A673 (cell line): ENCODE data around the gene AKAP8. TPM values are rescaled to one million over a fixed set of nuclear protein-coding genes. Genes with fewer than 3 reads are reported as not detected.

Experiments
- BruUV-seq: library from RNA; stranded (reverse); fragments of 400-500 nt; replicated peaks from 2 replicates; lab custom pipeline; 2021; lab: Mats Ljungman, UMichigan
- CTCF ChIA-PET: fragments of 300-600 bp; sonication (Branson Sonifier 250); formaldehyde crosslinking; loops from one replicate; lab custom pipeline; 2022; ENCODE audit warnings: antibody characterized with exemption; lab: Charles Lee
- POLR2A ChIA-PET: fragments of 300-600 bp; sonication (Branson Sonifier 250); formaldehyde crosslinking; loops from one replicate; lab custom pipeline; 2022; ENCODE audit warnings: antibody characterized with exemption; ENCODE audit not compliant: low non-redundant PET; lab: Charles Lee
- DNase-seq: peaks from one replicate; pipeline ENCODE4 v3.0.0-alpha.2; 2015; ENCODE audit warnings: low spot score
- H3K27ac ChIP-seq: fragments of 200-600 bp; sonication (generic); 2 replicates; pipeline ENCODE4 v1.5.1; 2016; ENCODE audit warnings: mixed run types, low read depth, mild to moderate bottlenecking, mixed read lengths, antibody characterized with exemption, low read length; ENCODE audit not compliant: poor library complexity, severe bottlenecking
- H3K27me3 ChIP-seq: fragments of 200-600 bp; sonication (generic); replicated peaks from 2 replicates; pipeline ENCODE4 v1.6.1; 2017; ENCODE audit warnings: mixed run types, low read depth, mild to moderate bottlenecking, mixed read lengths, antibody characterized with exemption, low read length; ENCODE audit not compliant: insufficient read depth, poor library complexity
- H3K36me3 ChIP-seq: fragments of 200-600 bp; sonication (generic); 2 replicates; pipeline ENCODE4 v1.6.1; 2016; ENCODE audit warnings: mixed run types, mild to moderate bottlenecking, mixed read lengths, antibody characterized with exemption, low read length; ENCODE audit not compliant: insufficient read depth, poor library complexity, severe bottlenecking
- H3K4me1 ChIP-seq: fragments of 200-600 bp; sonication (generic); 2 replicates; pipeline ENCODE4 v1.6.1; 2017; ENCODE audit warnings: mixed run types, mild to moderate bottlenecking, mixed read lengths, antibody characterized with exemption, low read length; ENCODE audit not compliant: insufficient read depth, poor library complexity, severe bottlenecking
- H3K4me3 ChIP-seq: fragments of 200-600 bp; sonication (generic); 2 replicates; pipeline ENCODE4 v1.5.1; 2016; ENCODE audit warnings: low read depth, mixed run types, mild to moderate bottlenecking, mixed read lengths, low read length; ENCODE audit not compliant: poor library complexity, severe bottlenecking
- H3K9me3 ChIP-seq: fragments of 200-600 bp; sonication (generic); 2 replicates; pipeline ENCODE4 v1.6.1; 2016; ENCODE audit warnings: mixed run types, low read depth, mild to moderate bottlenecking, mixed read lengths, antibody characterized with exemption, low read length; ENCODE audit not compliant: poor library complexity, severe bottlenecking
- EZH2 ChIP-seq: fragments of 200-600 bp; sonication (generic); IDR thresholded peaks from 2 replicates; pipeline ENCODE4 v1.6.1; 2017; ENCODE audit warnings: borderline replicate concordance, low read depth, mild to moderate bottlenecking, mixed read lengths, antibody characterized with exemption, low read length; ENCODE audit not compliant: poor library complexity, severe bottlenecking
- intact Hi-C: fragments of 100-400 bp; cut with micrococcal nuclease; formaldehyde crosslinking; loops from one replicate; pipeline ENCODE4 v1.10.0; 2022; ENCODE audit not compliant: unreplicated experiment
- total RNA-seq: library from RNA; stranded (reverse); gene quantifications from 2 replicates; pipeline ENCODE4 v1.2.3, GENCODE V29; 2021
- TF ChIP-seq, protein P1 (sequence below): fragments of 300-800, 200-600 bp; sonication (generic); conservative IDR thresholded peaks from 2 replicates; pipeline ENCODE4 v1.5.1; 2017; ENCODE audit warnings: low read depth, mild to moderate bottlenecking, antibody characterized with exemption, low read length, moderate library complexity, mixed read lengths

The AKAP8 gene
- total RNA-seq, 1 experiment from 2014 or later: 48.4 TPM

DNA sequence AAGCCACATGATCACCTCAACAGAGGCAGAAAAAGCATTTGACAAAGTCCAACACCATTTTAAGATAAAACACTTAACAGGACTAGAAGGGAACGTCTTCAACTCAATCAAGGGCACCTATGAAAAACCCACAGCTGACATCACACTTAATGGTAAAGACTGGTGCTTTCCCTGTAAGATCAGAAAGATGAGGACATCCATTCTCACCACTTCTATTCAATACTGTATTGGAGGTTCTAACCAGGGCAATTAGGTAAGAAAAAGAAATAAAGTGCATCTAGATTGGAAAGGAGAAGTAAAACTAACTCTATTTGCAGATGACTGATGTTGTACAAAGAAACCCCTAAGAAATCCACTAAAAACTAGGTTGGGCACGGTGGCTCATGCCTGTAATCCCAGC, 11.2 kb upstream of the AKAP8 start:
- ChIA-PET POLR2A (no interaction called here), CTCF (no interaction called here)
- Histone ChIP-seq H3K9me3 (no peaks in the 10 kb centered on the region), H3K4me3 (no peak overlapping the region), H3K36me3 (peaks cover 49% of the 10 kb centered on the region), H3K27me3 (no peaks in the 10 kb centered on the region), H3K27ac (peak overlapping the region; percentile 16), H3K4me1 (peaks cover 5% of the 10 kb centered on the region)
- no peak for TF ChIP-seq EZH2
- DNase-seq: no peak
- intact Hi-C loops: no loop called here
- BruUV-seq: no TSS peak

DNA sequence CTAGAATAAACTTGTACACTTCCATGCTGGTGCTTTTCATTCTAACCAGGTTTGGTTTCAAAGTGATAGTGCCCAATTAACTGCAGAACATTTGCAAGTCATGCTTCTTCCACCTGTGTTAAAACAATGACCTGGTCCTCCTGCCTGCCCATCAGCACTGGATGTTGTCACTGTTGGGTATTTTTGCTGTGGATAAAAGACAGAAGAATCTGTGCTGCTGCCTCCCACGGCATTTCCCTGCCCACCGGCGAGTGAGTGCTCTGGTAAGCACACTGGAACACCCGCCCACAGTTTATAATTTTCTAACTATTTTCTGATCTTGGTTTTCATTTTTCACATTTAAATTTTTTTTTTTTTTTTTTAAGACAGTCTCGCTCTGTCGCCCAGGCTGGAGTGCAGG, 2.3 kb upstream of the AKAP8 start:
- DNase-seq: no peak
- peaks cover 14% of the 10 kb centered on the region for H3K36me3 ChIP-seq
- ChIA-PET POLR2A (no interaction called here), CTCF (no interaction called here)
- intact Hi-C loops: no loop called here
- H3K4me1 ChIP-seq: peaks cover 11% of the 10 kb centered on the region
- peak overlapping the region; percentile 11 for H3K27ac ChIP-seq
- H3K9me3 ChIP-seq: no peaks in the 10 kb centered on the region
- no peaks in the 10 kb centered on the region for H3K27me3 ChIP-seq
- TF ChIP-seq EZH2: no peak
- TF ChIP-seq, protein P1, sequence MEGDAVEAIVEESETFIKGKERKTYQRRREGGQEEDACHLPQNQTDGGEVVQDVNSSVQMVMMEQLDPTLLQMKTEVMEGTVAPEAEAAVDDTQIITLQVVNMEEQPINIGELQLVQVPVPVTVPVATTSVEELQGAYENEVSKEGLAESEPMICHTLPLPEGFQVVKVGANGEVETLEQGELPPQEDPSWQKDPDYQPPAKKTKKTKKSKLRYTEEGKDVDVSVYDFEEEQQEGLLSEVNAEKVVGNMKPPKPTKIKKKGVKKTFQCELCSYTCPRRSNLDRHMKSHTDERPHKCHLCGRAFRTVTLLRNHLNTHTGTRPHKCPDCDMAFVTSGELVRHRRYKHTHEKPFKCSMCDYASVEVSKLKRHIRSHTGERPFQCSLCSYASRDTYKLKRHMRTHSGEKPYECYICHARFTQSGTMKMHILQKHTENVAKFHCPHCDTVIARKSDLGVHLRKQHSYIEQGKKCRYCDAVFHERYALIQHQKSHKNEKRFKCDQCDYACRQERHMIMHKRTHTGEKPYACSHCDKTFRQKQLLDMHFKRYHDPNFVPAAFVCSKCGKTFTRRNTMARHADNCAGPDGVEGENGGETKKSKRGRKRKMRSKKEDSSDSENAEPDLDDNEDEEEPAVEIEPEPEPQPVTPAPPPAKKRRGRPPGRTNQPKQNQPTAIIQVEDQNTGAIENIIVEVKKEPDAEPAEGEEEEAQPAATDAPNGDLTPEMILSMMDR: no peak
- BruUV-seq: no TSS peak
- H3K4me3 ChIP-seq: no peak overlapping the region

DNA sequence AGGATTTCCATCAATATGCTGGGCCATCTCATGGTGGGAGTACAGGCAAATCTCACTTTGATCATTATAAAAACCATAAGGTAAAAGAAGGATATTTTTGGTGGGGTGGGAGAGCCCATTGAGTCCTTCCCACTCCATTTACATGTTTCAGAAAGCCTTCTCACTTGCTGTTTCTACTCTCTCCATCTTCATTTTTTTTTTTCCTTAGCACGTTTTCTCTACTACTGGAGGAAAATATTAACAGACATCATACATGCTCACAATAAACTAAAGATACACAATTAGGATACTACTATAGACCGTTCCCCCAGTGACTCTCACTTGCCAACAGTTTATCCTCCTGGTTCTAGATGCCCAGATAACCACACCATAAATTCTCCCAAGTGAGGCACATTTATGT, 1.8 kb upstream of the AKAP8 start:
- Histone ChIP-seq H3K36me3 (peaks cover 13% of the 10 kb centered on the region), H3K27ac (peak overlapping the region; percentile 11), H3K9me3 (no peaks in the 10 kb centered on the region), H3K27me3 (no peaks in the 10 kb centered on the region), H3K4me3 (no peak overlapping the region), H3K4me1 (peaks cover 11% of the 10 kb centered on the region)
- no peak for TF ChIP-seq EZH2
- TF ChIP-seq, protein P1: no peak
- POLR2A ChIA-PET: no interaction called here
- no peak for DNase-seq
- CTCF ChIA-PET: no interaction called here
- no TSS peak for BruUV-seq
- intact Hi-C loops: no loop called here
